HepG2 (cell line): ENCODE measurements around the gene HOXA10. TPM values are rescaled to one million over a fixed set of nuclear protein-coding genes. Genes with fewer than 3 reads are reported as not detected.
A peak's percentile ranks its signal among the peaks of the same experiment; 100 is the strongest.

ENCODE experiments used
- CREB1 ChIP-seq, 2 experiments: fragments of 450-650 bp in 1 of 2; IDR thresholded peaks; 2 replicates each; pipeline ENCODE4 v1.6.1; 2016 to 2017; ENCODE audit warnings: control low read depth in 1 of 2, mild to moderate bottlenecking in 1 of 2, missing compliant biosample characterization in 1 of 2, missing genetic modification characterization in 1 of 2
- HOXD1 ChIP-seq: sonication (generic); formaldehyde crosslinking; IDR thresholded peaks from 2 replicates; pipeline ENCODE4 v1.5.0; 2020; ENCODE audit warnings: missing genetic modification reagents
- KLF11 ChIP-seq: IDR thresholded peaks from 2 replicates; pipeline ENCODE4 v1.6.1; 2016; ENCODE audit warnings: missing compliant biosample characterization
- KLF12 ChIP-seq: sonication (generic); formaldehyde crosslinking; IDR thresholded peaks from 2 replicates; pipeline ENCODE4 v1.4.0; 2020; ENCODE audit warnings: missing genetic modification reagents, borderline replicate concordance
- MXI1 ChIP-seq: IDR thresholded peaks from 3 replicates; pipeline ENCODE4 v1.6.1; 2012; ENCODE audit warnings: low read depth, low read length, inconsistent platforms, borderline replicate concordance
- NFE2 ChIP-seq: sonication (generic); formaldehyde crosslinking; IDR thresholded peaks from 2 replicates; pipeline ENCODE4 v1.4.0; 2020; ENCODE audit warnings: missing genetic modification reagents
- NFE2L2 ChIP-seq: fragments of 150-350 bp; IDR thresholded peaks from 2 replicates; pipeline ENCODE4 v1.6.1; 2014; ENCODE audit warnings: low read length
- POLR2G ChIP-seq: fragments of 200-400 bp; formaldehyde crosslinking; IDR thresholded peaks from 2 replicates; pipeline ENCODE4 v1.6.1; 2018; ENCODE audit warnings: mild to moderate bottlenecking, low read depth, low read length, moderate library complexity
- PRMT3 ChIP-seq: sonication (generic); formaldehyde crosslinking; IDR thresholded peaks from 2 replicates; pipeline ENCODE4 v1.8.1; 2022; ENCODE audit warnings: low read depth, mild to moderate bottlenecking, moderate library complexity, missing genetic modification reagents, borderline replicate concordance
- RFX3 ChIP-seq: IDR thresholded peaks from 2 replicates; pipeline ENCODE4 v1.6.1; 2016; ENCODE audit warnings: missing biosample characterization, missing genetic modification reagents
- SMAD1 ChIP-seq: sonication (generic); formaldehyde crosslinking; IDR thresholded peaks from 2 replicates; pipeline ENCODE4 v1.4.0; 2020; ENCODE audit warnings: missing genetic modification reagents, low read depth, mild to moderate bottlenecking, borderline replicate concordance
- SSRP1 ChIP-seq: IDR thresholded peaks from 2 replicates; pipeline ENCODE4 v1.6.1; 2016; ENCODE audit warnings: control low read depth
- ZEB1 ChIP-seq: IDR thresholded peaks from 2 replicates; pipeline ENCODE4 v1.6.1; 2012; ENCODE audit warnings: mild to moderate bottlenecking, low read depth, inconsistent platforms; ENCODE audit not compliant: insufficient replicate concordance
- ZFP1 ChIP-seq: IDR thresholded peaks from 2 replicates; pipeline ENCODE4 v1.6.1; 2016
- ZNF329 ChIP-seq: sonication (generic); formaldehyde crosslinking; IDR thresholded peaks from 2 replicates; pipeline ENCODE4 v1.9.0; 2021; ENCODE audit warnings: low read depth, mild to moderate bottlenecking, missing genetic modification reagents
- ZNF563 ChIP-seq: sonication (generic); formaldehyde crosslinking; IDR thresholded peaks from 2 replicates; pipeline ENCODE4 v1.8.0; 2022; ENCODE audit warnings: mild to moderate bottlenecking, moderate library complexity, missing genetic modification reagents
- ZSCAN25 ChIP-seq: sonication (generic); formaldehyde crosslinking; IDR thresholded peaks from 2 replicates; pipeline ENCODE4 v1.8.0; 2022; ENCODE audit warnings: mild to moderate bottlenecking, missing genetic modification reagents
- polyA plus RNA-seq, 8 experiments: library from polyadenylated mRNA; depleted of rRNA in 3 of 8; stranded (reverse) in 7 of 8; unstranded in 1 of 8; fragments of >200 nt; fragmentation: Illumina TruSeq in 4 of 8; extraction: Trizol in 4 of 8; gene quantifications; 2 replicates each; pipeline versions ENCODE4 v1.2.1 to v1.2.3, GENCODE V29; 2011 to 2016; ENCODE audit warnings: low read depth in 4 of 8, missing spikeins in 1 of 8, mixed read lengths in 1 of 8; ENCODE audit not compliant: insufficient read depth in 1 of 8
- total RNA-seq, 5 experiments: library from RNA; depleted of rRNA; stranded (reverse); fragments of >200 nt; fragmentation: Illumina TruSeq; extraction: Trizol; gene quantifications; 2 replicates each; pipeline ENCODE4 v1.2.3, GENCODE V29; 2016; ENCODE audit warnings: low read depth in 1 of 5
- TF ChIP-seq, protein P1 (sequence below): sonication (generic); formaldehyde crosslinking; IDR thresholded peaks from 2 replicates; pipeline ENCODE4 v1.4.0; 2020; ENCODE audit warnings: missing genetic modification reagents
- TF ChIP-seq, protein P2 (sequence below): sonication (generic); formaldehyde crosslinking; IDR thresholded peaks from 2 replicates; pipeline ENCODE4 v1.4.0; 2020; ENCODE audit warnings: mild to moderate bottlenecking, missing genetic modification reagents
- TF ChIP-seq, protein P3 (sequence below): IDR thresholded peaks from 2 replicates; pipeline ENCODE4 v1.6.1; 2012; ENCODE audit warnings: low read length, improper control_type of control experiment

The HOXA10 gene
- total and polyA plus RNA-seq, 2 of the 13 experiments (the other 11 are each of a cell fraction or from before 2014, with no cell fraction given): not detected

DNA sequence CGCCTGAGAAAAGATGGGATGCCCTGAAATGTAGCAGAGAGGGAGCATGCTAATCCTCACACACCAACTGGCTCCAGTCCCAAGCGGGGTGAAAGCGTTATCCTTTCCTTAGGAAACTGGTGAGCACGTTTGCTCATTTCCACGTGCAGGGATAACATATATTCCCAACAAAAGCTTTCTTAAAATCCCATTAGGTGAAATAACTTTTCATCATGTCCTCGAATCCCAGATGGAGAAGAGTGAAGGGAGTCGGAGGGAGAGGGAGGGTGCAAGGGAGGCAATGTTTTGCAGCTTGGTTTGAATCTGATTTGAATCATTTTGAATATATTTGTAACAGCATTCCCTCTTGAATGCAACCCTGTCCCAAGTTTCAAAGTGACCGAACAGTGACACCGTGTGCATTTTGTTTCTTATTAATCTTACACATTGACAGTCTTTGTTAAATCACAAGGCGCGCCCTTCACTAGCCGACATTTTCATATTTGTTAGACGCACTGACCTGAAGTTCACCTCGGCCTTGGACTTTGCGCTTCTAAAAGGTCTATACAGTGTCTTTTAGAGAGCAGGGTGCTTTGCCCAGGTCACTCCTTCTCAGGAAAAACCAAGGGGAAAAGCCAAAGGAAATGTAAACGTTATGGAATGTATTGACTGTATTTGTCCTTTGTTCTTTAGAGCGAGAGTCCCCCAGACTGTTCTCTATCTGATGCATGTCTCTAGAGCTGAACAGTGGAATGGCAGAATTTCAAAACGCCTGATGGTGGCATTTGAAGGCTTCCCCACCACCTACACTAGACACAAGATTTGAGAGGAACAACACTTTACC is 40.5 kb downstream of the HOXA10 start (continued):
- TF ChIP-seq, protein P1, sequence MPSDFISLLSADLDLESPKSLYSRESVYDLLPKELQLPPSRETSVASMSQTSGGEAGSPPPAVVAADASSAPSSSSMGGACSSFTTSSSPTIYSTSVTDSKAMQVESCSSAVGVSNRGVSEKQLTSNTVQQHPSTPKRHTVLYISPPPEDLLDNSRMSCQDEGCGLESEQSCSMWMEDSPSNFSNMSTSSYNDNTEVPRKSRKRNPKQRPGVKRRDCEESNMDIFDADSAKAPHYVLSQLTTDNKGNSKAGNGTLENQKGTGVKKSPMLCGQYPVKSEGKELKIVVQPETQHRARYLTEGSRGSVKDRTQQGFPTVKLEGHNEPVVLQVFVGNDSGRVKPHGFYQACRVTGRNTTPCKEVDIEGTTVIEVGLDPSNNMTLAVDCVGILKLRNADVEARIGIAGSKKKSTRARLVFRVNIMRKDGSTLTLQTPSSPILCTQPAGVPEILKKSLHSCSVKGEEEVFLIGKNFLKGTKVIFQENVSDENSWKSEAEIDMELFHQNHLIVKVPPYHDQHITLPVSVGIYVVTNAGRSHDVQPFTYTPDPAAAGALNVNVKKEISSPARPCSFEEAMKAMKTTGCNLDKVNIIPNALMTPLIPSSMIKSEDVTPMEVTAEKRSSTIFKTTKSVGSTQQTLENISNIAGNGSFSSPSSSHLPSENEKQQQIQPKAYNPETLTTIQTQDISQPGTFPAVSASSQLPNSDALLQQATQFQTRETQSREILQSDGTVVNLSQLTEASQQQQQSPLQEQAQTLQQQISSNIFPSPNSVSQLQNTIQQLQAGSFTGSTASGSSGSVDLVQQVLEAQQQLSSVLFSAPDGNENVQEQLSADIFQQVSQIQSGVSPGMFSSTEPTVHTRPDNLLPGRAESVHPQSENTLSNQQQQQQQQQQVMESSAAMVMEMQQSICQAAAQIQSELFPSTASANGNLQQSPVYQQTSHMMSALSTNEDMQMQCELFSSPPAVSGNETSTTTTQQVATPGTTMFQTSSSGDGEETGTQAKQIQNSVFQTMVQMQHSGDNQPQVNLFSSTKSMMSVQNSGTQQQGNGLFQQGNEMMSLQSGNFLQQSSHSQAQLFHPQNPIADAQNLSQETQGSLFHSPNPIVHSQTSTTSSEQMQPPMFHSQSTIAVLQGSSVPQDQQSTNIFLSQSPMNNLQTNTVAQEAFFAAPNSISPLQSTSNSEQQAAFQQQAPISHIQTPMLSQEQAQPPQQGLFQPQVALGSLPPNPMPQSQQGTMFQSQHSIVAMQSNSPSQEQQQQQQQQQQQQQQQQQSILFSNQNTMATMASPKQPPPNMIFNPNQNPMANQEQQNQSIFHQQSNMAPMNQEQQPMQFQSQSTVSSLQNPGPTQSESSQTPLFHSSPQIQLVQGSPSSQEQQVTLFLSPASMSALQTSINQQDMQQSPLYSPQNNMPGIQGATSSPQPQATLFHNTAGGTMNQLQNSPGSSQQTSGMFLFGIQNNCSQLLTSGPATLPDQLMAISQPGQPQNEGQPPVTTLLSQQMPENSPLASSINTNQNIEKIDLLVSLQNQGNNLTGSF (CRISPR knock-in tag): no peak
- TF ChIP-seq KLF11 (CRISPR knock-in tag) (no peak), POLR2G (no peak), RFX3 (no peak), SSRP1 (CRISPR knock-in tag) (no peak), ZEB1 (no peak), ZNF329 (CRISPR knock-in tag) (no peak), MXI1 (no peak), PRMT3 (CRISPR knock-in tag) (no peak), ZNF563 (no peak), ZFP1 (no peak), CREB1 (IDR thresholded peaks at IDR 0.05) (no peak), CREB1 (CRISPR knock-in tag; IDR thresholded peaks at IDR 0.05) (peak; percentile 57), ZSCAN25 (CRISPR knock-in tag) (no peak), SMAD1 (no peak), HOXD1 (CRISPR knock-in tag) (no peak), NFE2L2 (no peak), KLF12 (CRISPR knock-in tag) (no peak), NFE2 (no peak)
- TF ChIP-seq, protein P2, sequence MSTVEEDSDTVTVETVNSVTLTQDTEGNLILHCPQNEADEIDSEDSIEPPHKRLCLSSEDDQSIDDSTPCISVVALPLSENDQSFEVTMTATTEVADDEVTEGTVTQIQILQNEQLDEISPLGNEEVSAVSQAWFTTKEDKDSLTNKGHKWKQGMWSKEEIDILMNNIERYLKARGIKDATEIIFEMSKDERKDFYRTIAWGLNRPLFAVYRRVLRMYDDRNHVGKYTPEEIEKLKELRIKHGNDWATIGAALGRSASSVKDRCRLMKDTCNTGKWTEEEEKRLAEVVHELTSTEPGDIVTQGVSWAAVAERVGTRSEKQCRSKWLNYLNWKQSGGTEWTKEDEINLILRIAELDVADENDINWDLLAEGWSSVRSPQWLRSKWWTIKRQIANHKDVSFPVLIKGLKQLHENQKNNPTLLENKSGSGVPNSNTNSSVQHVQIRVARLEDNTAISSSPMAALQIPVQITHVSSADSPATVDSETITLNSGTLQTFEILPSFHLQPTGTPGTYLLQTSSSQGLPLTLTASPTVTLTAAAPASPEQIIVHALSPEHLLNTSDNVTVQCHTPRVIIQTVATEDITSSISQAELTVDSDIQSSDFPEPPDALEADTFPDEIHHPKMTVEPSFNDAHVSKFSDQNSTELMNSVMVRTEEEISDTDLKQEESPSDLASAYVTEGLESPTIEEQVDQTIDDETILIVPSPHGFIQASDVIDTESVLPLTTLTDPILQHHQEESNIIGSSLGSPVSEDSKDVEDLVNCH (CRISPR knock-in tag): no peak
- TF ChIP-seq, protein P3, sequence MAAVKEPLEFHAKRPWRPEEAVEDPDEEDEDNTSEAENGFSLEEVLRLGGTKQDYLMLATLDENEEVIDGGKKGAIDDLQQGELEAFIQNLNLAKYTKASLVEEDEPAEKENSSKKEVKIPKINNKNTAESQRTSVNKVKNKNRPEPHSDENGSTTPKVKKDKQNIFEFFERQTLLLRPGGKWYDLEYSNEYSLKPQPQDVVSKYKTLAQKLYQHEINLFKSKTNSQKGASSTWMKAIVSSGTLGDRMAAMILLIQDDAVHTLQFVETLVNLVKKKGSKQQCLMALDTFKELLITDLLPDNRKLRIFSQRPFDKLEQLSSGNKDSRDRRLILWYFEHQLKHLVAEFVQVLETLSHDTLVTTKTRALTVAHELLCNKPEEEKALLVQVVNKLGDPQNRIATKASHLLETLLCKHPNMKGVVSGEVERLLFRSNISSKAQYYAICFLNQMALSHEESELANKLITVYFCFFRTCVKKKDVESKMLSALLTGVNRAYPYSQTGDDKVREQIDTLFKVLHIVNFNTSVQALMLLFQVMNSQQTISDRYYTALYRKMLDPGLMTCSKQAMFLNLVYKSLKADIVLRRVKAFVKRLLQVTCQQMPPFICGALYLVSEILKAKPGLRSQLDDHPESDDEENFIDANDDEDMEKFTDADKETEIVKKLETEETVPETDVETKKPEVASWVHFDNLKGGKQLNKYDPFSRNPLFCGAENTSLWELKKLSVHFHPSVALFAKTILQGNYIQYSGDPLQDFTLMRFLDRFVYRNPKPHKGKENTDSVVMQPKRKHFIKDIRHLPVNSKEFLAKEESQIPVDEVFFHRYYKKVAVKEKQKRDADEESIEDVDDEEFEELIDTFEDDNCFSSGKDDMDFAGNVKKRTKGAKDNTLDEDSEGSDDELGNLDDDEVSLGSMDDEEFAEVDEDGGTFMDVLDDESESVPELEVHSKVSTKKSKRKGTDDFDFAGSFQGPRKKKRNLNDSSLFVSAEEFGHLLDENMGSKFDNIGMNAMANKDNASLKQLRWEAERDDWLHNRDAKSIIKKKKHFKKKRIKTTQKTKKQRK: no peak
